GM18520 (cell line): ENCODE data around the gene FAM107B.
"Not testable (repeated sequence)": the region's sequence is repeated elsewhere in the genome, so short reads cannot be mapped to it uniquely, and the experiment has no call there.

Experiments used
- ATAC-seq: cut with Tn5 transposase; IDR thresholded peaks from one replicate; pipeline ENCODE4 v1.9.1; 2021; ENCODE audit not compliant: unreplicated experiment

Gene FAM107B

GRCh38 chr10:14696821-14697220 lies 77.9 kb downstream of the FAM107B start:
- ATAC-seq: no peak

- ATAC-seq: no peak
Measured at GRCh38 chr10:14695847-14696480, 78.7 kb downstream of the FAM107B start.

- no peak for ATAC-seq
Measured at GRCh38 chr10:14693891-14694290, 80.8 kb downstream of the FAM107B start.

GRCh38 chr10:14692344-14693076 lies 82.2 kb downstream of the FAM107B start:
- no peak for ATAC-seq

- ATAC-seq: no peak
Measured at GRCh38 chr10:14691359-14691758, 83.3 kb downstream of the FAM107B start.

- no peak for ATAC-seq
Measured at GRCh38 chr10:14688606-14689005, 86.1 kb downstream of the FAM107B start.

GRCh38 chr10:14688189-14688588 lies 86.5 kb downstream of the FAM107B start:
- not testable (repeated sequence) for ATAC-seq

GRCh38 chr10:14687340-14687739 lies 87.4 kb downstream of the FAM107B start:
- ATAC-seq: no peak

GRCh38 chr10:14686356-14686755 lies 88.3 kb downstream of the FAM107B start:
- ATAC-seq: no peak

- ATAC-seq: no peak
Measured at GRCh38 chr10:14684354-14684753, 90.3 kb downstream of the FAM107B start.

GRCh38 chr10:14683256-14683655 lies 91.4 kb downstream of the FAM107B start:
- ATAC-seq: no peak

GRCh38 chr10:14681802-14682201 lies 92.9 kb downstream of the FAM107B start:
- ATAC-seq: no peak

- no peak for ATAC-seq
Measured at GRCh38 chr10:14681305-14681704, 93.4 kb downstream of the FAM107B start.

GRCh38 chr10:14678637-14679036 lies 96.1 kb downstream of the FAM107B start:
- ATAC-seq: no peak

- ATAC-seq: no peak
Measured at GRCh38 chr10:14676732-14677131, 98.0 kb downstream of the FAM107B start.

GRCh38 chr10:14674376-14675050 lies 100.2 kb downstream of the FAM107B start:
- no peak for ATAC-seq

- no peak for ATAC-seq
Measured at GRCh38 chr10:14673189-14673861, 101.4 kb downstream of the FAM107B start.

- ATAC-seq: no peak
Measured at GRCh38 chr10:14671386-14671831, 103.3 kb downstream of the FAM107B start.

- ATAC-seq: no peak
Measured at GRCh38 chr10:14670551-14671240, 104.0 kb downstream of the FAM107B start.

GRCh38 chr10:14669576-14669975 lies 105.1 kb downstream of the FAM107B start:
- ATAC-seq: no peak

GRCh38 chr10:14667781-14668180 lies 106.9 kb downstream of the FAM107B start:
- no peak for ATAC-seq
